Skeletal muscle tissue (tissue), 4 donors: Measurements from ENCODE around the gene KRT38. TPM values are rescaled to one million over a fixed set of nuclear protein-coding genes. Genes with fewer than 3 reads are reported as not detected.
"Not testable (repeated sequence)": the region's sequence is repeated elsewhere in the genome, so short reads cannot be mapped to it uniquely, and the experiment has no call there.

Experiments used
- H3K27ac ChIP-seq: one replicate; pipeline ENCODE4 v1.7.0; 2013; ENCODE audit warnings: mild to moderate bottlenecking, low read depth, low read length, inconsistent platforms
- H3K27me3 ChIP-seq, 3 donors: one replicate each; pipeline ENCODE4 v1.7.0; 2013; ENCODE audit warnings: low read length in 3 of 3; ENCODE audit not compliant: control insufficient read depth in 3 of 3, insufficient read depth in 3 of 3
- H3K36me3 ChIP-seq, 3 donors: one replicate each; pipeline ENCODE4 v1.7.0; 2013; ENCODE audit warnings: low read length in 3 of 3; ENCODE audit not compliant: control insufficient read depth in 3 of 3, insufficient read depth in 3 of 3
- H3K4me1 ChIP-seq, 3 donors: one replicate each; pipeline ENCODE4 v1.7.0; 2013; ENCODE audit warnings: low read length in 3 of 3, mild to moderate bottlenecking in 3 of 3; ENCODE audit not compliant: control insufficient read depth in 3 of 3, insufficient read depth in 3 of 3
- H3K4me3 ChIP-seq, 3 donors: one replicate each; pipeline ENCODE4 v1.7.0; 2013; ENCODE audit warnings: low read length in 3 of 3
- H3K9ac ChIP-seq, 3 donors: one replicate each; pipeline ENCODE4 v1.7.0; 2013; ENCODE audit warnings: low read length in 3 of 3, mild to moderate bottlenecking in 3 of 3, moderate library complexity in 2 of 3, low read depth in 1 of 3
- H3K9me3 ChIP-seq, 3 donors: one replicate each; pipeline ENCODE4 v1.7.0; 2013; ENCODE audit warnings: low read length in 3 of 3; ENCODE audit not compliant: control insufficient read depth in 3 of 3
- total RNA-seq: library from RNA; depleted of rRNA; stranded (reverse); fragments of >200 nt; gene quantifications from one replicate; pipeline ENCODE4 v1.2.3, GENCODE V29; 2014
- donor health status: Osteomylitis.

KRT38 gene
- total RNA-seq, 1 donor from 2014 or later: not detected

GRCh38 chr17:41429667-41430066, 11.1 kb downstream of the KRT38 start:
- no peak overlapping the region for H3K4me3 ChIP-seq
- no peaks in the 10 kb centered on the region for H3K9me3 ChIP-seq
- H3K27ac ChIP-seq: no peak overlapping the region
- H3K9ac ChIP-seq: no peak overlapping the region
- no peaks in the 10 kb centered on the region for H3K4me1 ChIP-seq
- no peaks in the 10 kb centered on the region for H3K27me3 ChIP-seq
- no peaks in the 10 kb centered on the region for H3K36me3 ChIP-seq

GRCh38 chr17:41428591-41429291, 12.0 kb downstream of the KRT38 start:
- H3K4me1 ChIP-seq: no peaks in the 10 kb centered on the region
- no peak overlapping the region for H3K4me3 ChIP-seq
- H3K27ac ChIP-seq: no peak overlapping the region
- H3K36me3 ChIP-seq: no peaks in the 10 kb centered on the region
- H3K9ac ChIP-seq: no peak overlapping the region
- no peaks in the 10 kb centered on the region for H3K27me3 ChIP-seq
- no peaks in the 10 kb centered on the region for H3K9me3 ChIP-seq

DNA sequence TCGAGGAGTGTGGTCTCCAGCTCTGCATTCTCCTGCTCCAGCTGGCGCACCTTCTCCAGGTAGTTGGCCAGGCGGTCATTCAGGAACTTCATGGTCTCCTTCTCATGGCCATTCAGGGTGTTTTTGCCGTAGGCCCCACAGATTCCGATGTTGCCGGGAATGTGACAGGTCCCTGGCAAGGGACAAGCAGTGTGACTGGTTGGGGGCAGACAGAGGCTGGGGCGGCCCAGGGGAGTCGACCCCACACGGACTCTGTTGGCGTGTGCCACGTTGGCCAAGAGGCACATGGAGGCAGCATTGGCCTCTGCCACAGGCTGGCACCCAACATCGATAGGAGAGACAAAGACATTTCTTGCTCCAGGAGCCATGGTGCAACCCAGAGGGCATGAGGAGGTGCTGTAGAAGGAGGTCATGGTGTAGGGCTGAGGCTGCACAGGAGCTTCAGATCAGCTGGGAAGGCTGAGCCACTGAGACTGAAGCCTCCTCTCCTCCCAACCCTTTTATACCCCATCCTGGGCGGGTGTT, 16.6 kb downstream of the KRT38 start, which contains the start of gene KRT37:
TSS of gene KRT37 (minus strand) at position 475 of the 525 bp plus-strand sequence. CDS start at position 413, 62 bp downstream.
- H3K9me3 ChIP-seq: no peaks in the 10 kb centered on the region
- H3K9ac ChIP-seq: no peak within 1 kb of the TSS
- H3K4me1 ChIP-seq: peaks cover 5 to 7% (median 5%) of the 10 kb centered on the region in 3 donors
- H3K27me3 ChIP-seq: no peaks in the 10 kb centered on the region
- no peak within 1 kb of the TSS for H3K4me3 ChIP-seq
- H3K36me3 ChIP-seq: no peaks in the 10 kb centered on the region
- no peak within 1 kb of the TSS for H3K27ac ChIP-seq

GRCh38 chr17:41422586-41422985, 18.2 kb downstream of the KRT38 start:
- not testable (repeated sequence) for H3K9me3 ChIP-seq, H3K4me3 ChIP-seq, H3K9ac ChIP-seq, H3K27ac ChIP-seq, H3K27me3 ChIP-seq, H3K36me3 ChIP-seq
- H3K4me1 ChIP-seq: peaks cover 5 to 12% (median 5%) of the 10 kb centered on the region in 3 donors

DNA sequence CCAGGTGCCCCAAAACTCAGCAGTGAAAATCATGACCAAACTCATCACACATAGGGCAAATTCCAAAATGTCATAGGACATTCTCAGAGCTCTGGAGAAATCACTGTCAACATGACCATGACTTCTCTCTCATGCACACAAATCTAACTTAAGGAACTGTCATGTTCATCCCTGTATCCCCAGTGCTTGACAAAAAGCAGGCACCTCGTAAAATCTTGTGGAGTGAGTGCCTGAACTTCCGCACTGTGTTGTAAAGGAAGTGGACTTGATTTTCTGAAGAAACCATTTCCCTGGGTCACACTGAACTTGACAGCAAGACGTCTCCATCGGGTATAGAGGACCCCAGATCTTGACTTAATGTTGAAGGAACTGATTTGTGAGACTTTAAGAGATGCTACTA, 19.2 kb downstream of the KRT38 start:
- H3K4me3 ChIP-seq: no peak overlapping the region
- no peaks in the 10 kb centered on the region for H3K36me3 ChIP-seq
- no peak overlapping the region for H3K9ac ChIP-seq
- no peaks in the 10 kb centered on the region for H3K9me3 ChIP-seq
- H3K27ac ChIP-seq: no peak overlapping the region
- H3K27me3 ChIP-seq: no peaks in the 10 kb centered on the region
- peaks cover 5 to 14% (median 5%) of the 10 kb centered on the region in 3 donors for H3K4me1 ChIP-seq

GRCh38 chr17:41421116-41421515, 19.7 kb downstream of the KRT38 start:
- Histone ChIP-seq H3K9ac (no peak overlapping the region), H3K4me3 (no peak overlapping the region), H3K27me3 (no peaks in the 10 kb centered on the region), H3K36me3 (no peaks in the 10 kb centered on the region), H3K4me1 (peaks cover 8 to 19% (median 9%) of the 10 kb centered on the region in 3 donors), H3K9me3 (no peaks in the 10 kb centered on the region), H3K27ac (no peak overlapping the region)

GRCh38 chr17:41420134-41420533, 20.6 kb downstream of the KRT38 start:
- Histone ChIP-seq H3K9me3 (no peaks in the 10 kb centered on the region), H3K27ac (no peak overlapping the region), H3K27me3 (no peaks in the 10 kb centered on the region), H3K9ac (no peak overlapping the region), H3K4me3 (no peak overlapping the region), H3K4me1 (peaks cover 8 to 23% (median 9%) of the 10 kb centered on the region in 3 donors), H3K36me3 (no peaks in the 10 kb centered on the region)

DNA sequence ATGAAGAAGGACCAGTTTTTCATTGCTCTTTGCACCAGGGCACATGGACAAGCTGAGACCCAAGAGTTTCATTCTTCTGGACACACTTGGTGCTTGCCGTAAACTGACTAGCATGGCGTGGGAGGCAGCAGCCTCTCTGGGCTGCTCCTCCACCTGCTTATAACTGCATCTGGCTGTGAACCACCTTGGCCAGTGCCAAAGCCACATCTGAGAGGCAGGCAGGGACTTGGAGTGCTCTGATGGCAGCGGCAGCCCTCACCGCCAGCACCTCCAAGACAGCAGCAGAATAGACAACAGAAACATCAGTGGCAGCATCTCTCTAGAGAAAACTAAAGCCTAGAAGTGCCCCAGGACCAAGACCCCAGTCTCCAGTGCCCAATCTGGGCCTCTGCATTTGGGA, 21.1 kb downstream of the KRT38 start:
- Histone ChIP-seq H3K4me3 (no peak overlapping the region), H3K27me3 (no peaks in the 10 kb centered on the region), H3K27ac (no peak overlapping the region)

GRCh38 chr17:41418116-41418860, 22.5 kb downstream of the KRT38 start:
- peaks cover 8 to 25% (median 9%) of the 10 kb centered on the region in 3 donors for H3K4me1 ChIP-seq
- no peaks in the 10 kb centered on the region for H3K9me3 ChIP-seq
- H3K9ac ChIP-seq: no peak overlapping the region
- no peak overlapping the region for H3K4me3 ChIP-seq
- H3K27me3 ChIP-seq: no peaks in the 10 kb centered on the region
- H3K27ac ChIP-seq: no peak overlapping the region
- H3K36me3 ChIP-seq: no peaks in the 10 kb centered on the region

More for the DNA sequence above, 21.1 kb downstream of the KRT38 start:
- Histone ChIP-seq H3K9me3 (no peaks in the 10 kb centered on the region), H3K9ac (peak overlapping the region in 1 of 3 donors; percentile 25), H3K4me1 (peaks cover 8 to 25% (median 9%) of the 10 kb centered on the region in 3 donors), H3K36me3 (no peaks in the 10 kb centered on the region)

- H3K9me3 ChIP-seq: no peaks in the 10 kb centered on the region
- no peak overlapping the region for H3K4me3 ChIP-seq
- H3K9ac ChIP-seq: no peak overlapping the region
- H3K27ac ChIP-seq: no peak overlapping the region
- no peaks in the 10 kb centered on the region for H3K36me3 ChIP-seq
- H3K4me1 ChIP-seq: peaks cover 8 to 25% (median 9%) of the 10 kb centered on the region in 3 donors
- H3K27me3 ChIP-seq: no peaks in the 10 kb centered on the region
Observed at GRCh38 chr17:41417576-41418015, 23.2 kb downstream of the KRT38 start.
